Measurements from ENCODE around the gene EDA.
"Not testable (repeated sequence)": the region's sequence is repeated elsewhere in the genome, so short reads cannot be mapped to it uniquely, and the experiment has no call there.

EDA gene

GRCh38 chrX:69968950-69969349 is 353.0 kb downstream of the EDA start:
- H3K4me1 Mint-ChIP-seq, result no peaks in the 10 kb centered on the region
- H3K36me3 Mint-ChIP-seq, result no peaks in the 10 kb centered on the region
- H3K9me3 Mint-ChIP-seq, result no peaks in the 10 kb centered on the region
- H3K4me3 Mint-ChIP-seq, result no peak overlapping the region
- H3K27ac Mint-ChIP-seq, result no peak overlapping the region
- no peaks in the 10 kb centered on the region for H3K27me3 Mint-ChIP-seq

DNA sequence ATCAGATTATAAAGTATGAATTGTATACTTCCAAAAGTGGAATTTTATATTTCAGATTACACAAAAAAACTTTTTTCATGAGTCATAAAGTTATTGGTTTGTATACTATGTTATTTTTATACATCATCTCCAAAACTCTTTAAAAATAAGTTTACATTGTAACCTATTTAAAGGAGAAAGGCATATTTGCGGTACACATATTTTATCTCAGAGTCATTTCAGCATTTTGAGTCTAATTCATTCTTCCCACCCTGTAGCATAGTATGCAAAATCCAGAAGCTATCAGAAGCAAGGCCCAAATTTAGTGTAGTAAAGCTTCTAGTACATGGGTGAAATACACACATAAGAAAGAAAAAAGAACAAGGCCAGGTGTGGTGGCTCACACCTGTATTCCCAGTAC is 353.5 kb downstream of the EDA start:
- Mint-ChIP-seq H3K36me3 (no peaks in the 10 kb centered on the region), H3K27me3 (no peaks in the 10 kb centered on the region), H3K9me3 (no peaks in the 10 kb centered on the region), H3K4me3 (no peak overlapping the region), H3K27ac (no peak overlapping the region), H3K4me1 (no peaks in the 10 kb centered on the region)

- Mint-ChIP-seq H3K4me1 (peaks cover 3% of the 10 kb centered on the region), H3K27ac (no peak overlapping the region), H3K4me3 (no peak overlapping the region), H3K9me3 (no peaks in the 10 kb centered on the region), H3K27me3 (no peaks in the 10 kb centered on the region), H3K36me3 (peaks cover 1% of the 10 kb centered on the region)
Measured at GRCh38 chrX:69987691-69988090, 371.8 kb downstream of the EDA start.

DNA sequence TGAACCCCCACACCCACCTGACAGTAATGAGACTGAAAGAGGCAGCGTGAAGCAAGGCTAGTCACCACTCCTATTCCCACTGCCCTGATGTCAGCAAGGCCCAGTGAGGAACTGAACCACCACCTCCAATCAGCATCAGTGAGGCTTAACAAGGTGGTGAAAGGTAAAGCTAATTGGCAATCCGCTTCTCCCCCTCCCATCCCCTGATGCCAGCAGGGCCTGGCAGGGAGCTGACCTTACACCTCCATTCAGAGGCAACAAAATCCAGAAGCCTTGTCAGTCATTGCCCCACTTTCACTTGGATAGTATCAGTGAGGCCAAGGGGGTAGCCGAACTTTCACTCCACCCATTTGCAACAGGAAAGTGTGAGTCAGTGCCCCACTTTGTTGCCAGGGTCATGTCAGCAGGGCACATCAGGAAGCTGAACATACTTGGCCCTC is 373.1 kb downstream of the EDA start:
- H3K27me3 Mint-ChIP-seq, result no peaks in the 10 kb centered on the region
- H3K4me1 Mint-ChIP-seq, result peaks cover 4% of the 10 kb centered on the region

GRCh38 chrX:69991685-69992084 is 375.8 kb downstream of the EDA start:
- Mint-ChIP-seq H3K27me3 (no peaks in the 10 kb centered on the region), H3K4me3 (no peak overlapping the region), H3K4me1 (peaks cover 4% of the 10 kb centered on the region), H3K27ac (no peak overlapping the region), H3K36me3 (peaks cover 4% of the 10 kb centered on the region), H3K9me3 (peaks cover 2% of the 10 kb centered on the region)

More for the DNA sequence above, 373.1 kb downstream of the EDA start:
- H3K36me3 Mint-ChIP-seq, result peaks cover 1% of the 10 kb centered on the region
- H3K4me3 Mint-ChIP-seq, result no peak overlapping the region
- no peaks in the 10 kb centered on the region for H3K9me3 Mint-ChIP-seq
- H3K27ac Mint-ChIP-seq, result no peak overlapping the region

- peaks cover 4% of the 10 kb centered on the region for H3K4me1 Mint-ChIP-seq
- H3K4me3 Mint-ChIP-seq, result no peak overlapping the region
- H3K27me3 Mint-ChIP-seq, result no peaks in the 10 kb centered on the region
Measured at GRCh38 chrX:69993494-69993893, 377.6 kb downstream of the EDA start.

DNA sequence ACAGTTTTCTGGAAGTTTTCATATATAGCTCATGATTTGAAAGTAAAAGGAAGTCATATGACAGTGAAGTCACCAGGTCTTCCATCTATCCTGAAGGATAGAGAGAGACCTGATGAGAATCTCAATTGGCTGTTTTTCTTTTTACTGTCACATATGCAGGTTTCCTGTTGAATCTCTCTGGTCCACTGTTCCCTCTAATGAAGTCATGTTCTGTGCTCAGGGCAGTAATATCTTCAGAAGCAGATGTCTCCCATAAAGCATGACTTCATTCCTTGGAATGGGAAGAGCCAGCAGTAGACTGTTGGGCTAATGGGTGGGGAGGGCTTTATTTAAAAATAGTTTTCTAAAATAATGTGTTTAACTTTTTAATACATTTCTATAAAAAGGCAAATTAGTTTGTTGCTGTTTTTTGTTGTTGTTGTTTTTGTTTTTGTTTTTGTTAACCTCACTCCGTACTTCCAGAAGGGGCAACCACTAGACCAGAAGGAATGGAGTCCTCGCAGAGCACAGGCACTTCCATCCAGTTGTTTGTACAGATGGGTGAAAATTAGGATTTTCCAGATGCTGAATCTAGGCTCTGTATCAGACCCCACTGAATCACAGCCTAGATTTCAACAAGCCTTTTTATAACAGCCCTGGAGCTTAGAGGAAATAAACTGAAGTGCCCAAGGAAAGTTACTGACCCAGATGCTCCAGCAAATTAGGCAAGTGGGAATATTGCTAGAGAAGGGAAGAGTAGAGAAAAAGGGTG is 379.6 kb downstream of the EDA start:
- peaks cover 8% of the 10 kb centered on the region for H3K36me3 Mint-ChIP-seq
- peaks cover 4% of the 10 kb centered on the region for H3K4me1 Mint-ChIP-seq
- H3K27ac Mint-ChIP-seq, result no peak overlapping the region
- H3K27me3 Mint-ChIP-seq, result no peaks in the 10 kb centered on the region
- H3K4me3 Mint-ChIP-seq, result no peak overlapping the region
- peaks cover 4% of the 10 kb centered on the region for H3K9me3 Mint-ChIP-seq

More at GRCh38 chrX:69993494-69993893, 377.6 kb downstream of the EDA start:
- peaks cover 4% of the 10 kb centered on the region for H3K9me3 Mint-ChIP-seq
- H3K36me3 Mint-ChIP-seq, result peaks cover 9% of the 10 kb centered on the region
- H3K27ac Mint-ChIP-seq, result no peak overlapping the region

- Mint-ChIP-seq H3K4me1 (peaks cover 4% of the 10 kb centered on the region), H3K27me3 (no peaks in the 10 kb centered on the region), H3K36me3 (peaks cover 8% of the 10 kb centered on the region), H3K9me3 (peaks cover 4% of the 10 kb centered on the region), H3K27ac (no peak overlapping the region), H3K4me3 (no peak overlapping the region)
Measured at GRCh38 chrX:69996113-69996468, 380.2 kb downstream of the EDA start.

DNA sequence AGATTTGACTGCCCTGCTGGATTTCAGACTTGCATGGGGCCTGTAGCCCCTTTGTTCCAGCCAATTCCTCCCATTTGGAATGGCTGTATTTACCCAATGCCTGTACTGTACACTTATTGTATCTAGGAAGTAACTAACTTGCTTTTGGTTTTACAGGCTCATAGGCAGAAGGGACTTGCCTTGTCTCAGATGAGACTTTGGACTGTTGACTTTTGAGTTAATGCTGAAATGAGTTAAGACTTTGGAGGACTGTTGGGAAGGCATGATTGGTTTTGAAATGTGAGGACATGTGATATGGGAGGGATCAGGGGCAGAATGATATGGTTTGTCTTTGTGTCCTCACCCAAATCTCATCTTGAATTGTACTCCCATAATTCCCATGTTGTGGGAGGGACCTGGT is 382.4 kb downstream of the EDA start:
- H3K4me1 Mint-ChIP-seq, H3K27ac Mint-ChIP-seq, H3K27me3 Mint-ChIP-seq, H3K4me3 Mint-ChIP-seq, H3K36me3 Mint-ChIP-seq, H3K9me3 Mint-ChIP-seq: not testable (repeated sequence)

- Mint-ChIP-seq H3K4me3 (no peak overlapping the region), H3K27ac (no peak overlapping the region), H3K27me3 (no peaks in the 10 kb centered on the region), H3K9me3 (peaks cover 4% of the 10 kb centered on the region), H3K36me3 (peaks cover 9% of the 10 kb centered on the region), H3K4me1 (no peaks in the 10 kb centered on the region)
Measured at GRCh38 chrX:70001269-70001668, 385.4 kb downstream of the EDA start.

GRCh38 chrX:70001708-70002341 is 385.9 kb downstream of the EDA start:
- peaks cover 1% of the 10 kb centered on the region for H3K9me3 Mint-ChIP-seq
- H3K36me3 Mint-ChIP-seq, result peaks cover 5% of the 10 kb centered on the region

DNA sequence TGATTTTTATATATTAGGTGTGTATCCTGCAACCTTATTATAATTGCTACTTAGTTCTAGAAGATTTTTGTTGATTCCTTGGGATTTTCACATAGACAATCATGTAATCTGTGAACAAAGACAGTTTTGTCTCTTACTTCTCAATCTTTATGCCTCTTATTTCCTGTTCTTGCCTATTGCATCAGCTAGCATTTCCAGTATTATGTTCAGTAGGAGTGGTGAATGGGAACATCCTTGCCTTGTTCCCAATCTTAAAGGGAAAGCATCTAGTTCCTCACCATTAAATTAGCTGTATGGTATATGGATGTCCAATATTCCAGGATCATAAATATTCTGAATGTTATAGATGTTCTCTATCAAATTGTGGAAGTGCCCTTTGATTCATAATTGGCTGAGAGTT is 392.0 kb downstream of the EDA start:
- Mint-ChIP-seq H3K36me3 (peaks cover 2% of the 10 kb centered on the region), H3K4me1 (peaks cover 4% of the 10 kb centered on the region), H3K27me3 (no peaks in the 10 kb centered on the region), H3K9me3 (no peaks in the 10 kb centered on the region), H3K27ac (no peak overlapping the region), H3K4me3 (no peak overlapping the region)

More at GRCh38 chrX:70001708-70002341, 385.9 kb downstream of the EDA start:
- Mint-ChIP-seq H3K4me1 (no peaks in the 10 kb centered on the region), H3K27me3 (no peaks in the 10 kb centered on the region), H3K27ac (no peak overlapping the region), H3K4me3 (no peak overlapping the region)

GRCh38 chrX:70009049-70009448 is 393.1 kb downstream of the EDA start:
- Mint-ChIP-seq H3K27me3 (no peaks in the 10 kb centered on the region), H3K9me3 (no peaks in the 10 kb centered on the region), H3K27ac (no peak overlapping the region), H3K4me3 (no peak overlapping the region), H3K36me3 (peaks cover 2% of the 10 kb centered on the region), H3K4me1 (peaks cover 9% of the 10 kb centered on the region)

DNA sequence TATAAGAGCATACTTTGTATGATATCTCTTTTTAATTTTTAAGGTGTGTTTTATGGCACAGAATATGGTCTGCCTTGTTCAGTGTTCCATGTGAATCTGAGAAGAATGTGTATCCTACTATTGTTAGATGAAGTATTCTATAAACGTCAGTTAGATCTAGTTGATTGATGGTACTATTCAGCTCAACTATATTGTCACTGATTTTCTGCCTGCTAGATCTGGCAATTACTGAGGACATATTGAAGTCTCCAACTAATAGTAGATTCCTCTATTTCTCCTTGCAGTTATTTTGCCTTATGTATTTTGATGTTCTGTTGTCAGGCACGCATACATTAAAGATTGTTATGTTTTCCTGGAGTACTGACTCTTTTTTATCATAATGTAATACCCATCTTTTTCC is 394.1 kb downstream of the EDA start:
- peaks cover 2% of the 10 kb centered on the region for H3K36me3 Mint-ChIP-seq
- H3K27ac Mint-ChIP-seq, result no peak overlapping the region
- H3K9me3 Mint-ChIP-seq, result no peaks in the 10 kb centered on the region
- H3K4me3 Mint-ChIP-seq, result no peak overlapping the region
- peaks cover 18% of the 10 kb centered on the region for H3K4me1 Mint-ChIP-seq
- no peaks in the 10 kb centered on the region for H3K27me3 Mint-ChIP-seq

- peaks cover 43% of the 10 kb centered on the region for H3K4me1 Mint-ChIP-seq
- H3K9me3 Mint-ChIP-seq, result no peaks in the 10 kb centered on the region
- H3K27ac Mint-ChIP-seq, result no peak overlapping the region
- H3K4me3 Mint-ChIP-seq, result no peak overlapping the region
- no peaks in the 10 kb centered on the region for H3K27me3 Mint-ChIP-seq
- peaks cover 2% of the 10 kb centered on the region for H3K36me3 Mint-ChIP-seq
Measured at GRCh38 chrX:70012756-70013155, 396.8 kb downstream of the EDA start.

- no peaks in the 10 kb centered on the region for H3K9me3 Mint-ChIP-seq
- no peaks in the 10 kb centered on the region for H3K27me3 Mint-ChIP-seq
- no peak overlapping the region for H3K4me3 Mint-ChIP-seq
- peaks cover 2% of the 10 kb centered on the region for H3K36me3 Mint-ChIP-seq
- H3K4me1 Mint-ChIP-seq, result peaks cover 42% of the 10 kb centered on the region
- H3K27ac Mint-ChIP-seq, result no peak overlapping the region
Measured at GRCh38 chrX:70013466-70014381, 397.8 kb downstream of the EDA start.

All from activated naive CD4-positive, alpha-beta T cell treated with anti-CD3 and anti-CD28 coated beads, Interleukin-2, amount 50 U/mL, for 24 hours (primary cell).